HCT116 (cell line): ENCODE measurements around the gene ACOX3. TPM values are rescaled to one million over a fixed set of nuclear protein-coding genes. Genes with fewer than 3 reads are reported as not detected.

ENCODE experiments used
- ATAC-seq: fragments of 200-7000 bp; cut with Tn5 transposase; 2 replicates; pipeline ENCODE4 v1.9.1; 2020; ENCODE audit warnings: mild to moderate bottlenecking, moderate library complexity
- BruUV-seq: library from RNA; stranded (reverse); fragments of 400-500 nt; replicated peaks from 2 replicates; lab custom pipeline; 2021; lab: Mats Ljungman, UMichigan
- CTCF ChIA-PET: fragments of 300-600 bp; sonication (Branson Sonifier 250); formaldehyde crosslinking; loops from one replicate; lab custom pipeline; 2021; ENCODE audit warnings: antibody characterized with exemption; lab: Charles Lee
- POLR2A ChIA-PET: fragments of 300-600, 350-600 bp; sonication (Branson Sonifier 250); formaldehyde crosslinking; loops from one replicate; lab custom pipeline; 2021; ENCODE audit warnings: antibody characterized with exemption; lab: Charles Lee
- RAD21 ChIA-PET, 2 experiments: fragments of 300-600 bp; sonication (Branson Sonifier 250); formaldehyde crosslinking; loops; one replicate each; lab custom pipeline; 2023; ENCODE audit warnings: low total read pairs in 2 of 2; ENCODE audit not compliant: uncharacterized antibody in 2 of 2, unreplicated experiment in 2 of 2, low non-redundant PET in 1 of 2; lab: Charles Lee
- DNase-seq: peaks from one replicate; pipeline ENCODE4 v3.0.0-alpha.2; 2010; ENCODE audit warnings: low read depth, low spot score
- H2AFZ ChIP-seq: fragments of 200-600 bp; shearing (Covaris generic), sonication (generic); 2 replicates; pipeline ENCODE4 v1.6.1; 2017; ENCODE audit warnings: low read depth, mixed run types, mixed read lengths, antibody characterized with exemption, low read length; ENCODE audit not compliant: poor library complexity, severe bottlenecking
- H3K27ac ChIP-seq: 2 replicates; pipeline ENCODE4 v1.5.1; 2012; ENCODE audit warnings: low read depth, low read length
- H3K27me3 ChIP-seq: fragments of 200-600 bp; sonication (generic); 2 replicates; pipeline ENCODE4 v1.6.1; 2016; ENCODE audit warnings: mixed run types, low read length, mixed read lengths; ENCODE audit not compliant: insufficient read depth
- H3K36me3 ChIP-seq, 2 experiments: fragments of 200-500 bp in 1 of 2; fragments of 200-600 bp in 1 of 2; sonication (Bioruptor generic) in 1 of 2; sonication (generic) in 1 of 2; 2 replicates each; pipeline versions ENCODE4 v1.5.1 to v1.6.1; 2014 to 2016; ENCODE audit warnings: low read length in 2 of 2, inconsistent platforms in 1 of 2, mixed read lengths in 1 of 2, mixed run types in 1 of 2; ENCODE audit not compliant: insufficient read depth in 2 of 2, control insufficient read depth in 1 of 2
- H3K4me1 ChIP-seq, 2 experiments: fragments of 200-600 bp in 1 of 2; sonication (generic) in 1 of 2; 2 replicates each; pipeline versions ENCODE4 v1.5.1 to v1.6.1; 2012 to 2017; ENCODE audit warnings: low read length in 2 of 2, inconsistent platforms in 1 of 2, mild to moderate bottlenecking in 1 of 2, mixed read lengths in 1 of 2, mixed run types in 1 of 2, moderate library complexity in 1 of 2; ENCODE audit not compliant: insufficient read depth in 2 of 2, control insufficient read depth in 1 of 2
- H3K4me2 ChIP-seq: fragments of 200-600 bp; sonication (generic); 2 replicates; pipeline ENCODE4 v1.6.1; 2017; ENCODE audit warnings: mixed run types, low read length, mixed read lengths
- H3K4me3 ChIP-seq, 2 experiments: fragments of 200-600 bp in 1 of 2; sonication (generic) in 1 of 2; replicated peaks in 1 of 2; 2 replicates each; pipeline ENCODE4 v1.5.1; 2011 to 2016; ENCODE audit warnings: low read length in 2 of 2, control low read depth in 1 of 2, low read depth in 1 of 2, mild to moderate bottlenecking in 1 of 2, mixed read lengths in 1 of 2, mixed run types in 1 of 2
- H3K79me2 ChIP-seq: fragments of 200-600 bp; sonication (generic); 2 replicates; pipeline ENCODE4 v1.6.1; 2017; ENCODE audit warnings: mild to moderate bottlenecking, mixed run types, low read length, moderate library complexity, mixed read lengths; ENCODE audit not compliant: insufficient read depth
- H3K9ac ChIP-seq: fragments of 200-600 bp; sonication (generic); 2 replicates; pipeline ENCODE4 v1.6.1; 2016; ENCODE audit warnings: low read length, mixed read lengths
- H3K9me2 ChIP-seq: fragments of 200-600 bp; sonication (generic), shearing (Covaris generic); 2 replicates; pipeline ENCODE4 v1.6.1; 2017; ENCODE audit warnings: mixed run types, mild to moderate bottlenecking, moderate library complexity; ENCODE audit not compliant: insufficient read depth
- H3K9me3 ChIP-seq, 2 experiments: fragments of 200-500 bp in 1 of 2; fragments of 200-600 bp in 1 of 2; sonication (Bioruptor generic) in 1 of 2; sonication (generic) in 1 of 2; 2 replicates each; pipeline ENCODE4 v1.6.1; 2014 to 2017; ENCODE audit warnings: low read length in 2 of 2, mixed read lengths in 2 of 2, inconsistent platforms in 1 of 2, low read depth in 1 of 2, mild to moderate bottlenecking in 1 of 2, mixed run types in 1 of 2, moderate library complexity in 1 of 2; ENCODE audit not compliant: control insufficient read depth in 1 of 2, insufficient read depth in 1 of 2
- H4K20me1 ChIP-seq: fragments of 200-600 bp; sonication (generic), shearing (Covaris generic); 2 replicates; pipeline ENCODE4 v1.6.1; 2017; ENCODE audit warnings: mixed run types, mild to moderate bottlenecking, moderate library complexity; ENCODE audit not compliant: insufficient read depth
- CEBPB ChIP-seq: IDR thresholded peaks from 2 replicates; pipeline ENCODE4 v1.6.1; 2012; ENCODE audit warnings: low read depth
- EGR1 ChIP-seq: IDR thresholded peaks from 2 replicates; pipeline ENCODE4 v1.6.1; 2012; ENCODE audit warnings: low read depth
- ELF1 ChIP-seq: IDR thresholded peaks from 2 replicates; pipeline ENCODE4 v1.6.1; 2012; ENCODE audit warnings: low read depth, borderline replicate concordance
- EZH2 ChIP-seq: fragments of 200-600 bp; sonication (generic); IDR thresholded peaks from 2 replicates; pipeline ENCODE4 v1.6.1; 2017; ENCODE audit warnings: antibody characterized with exemption, mixed run types
- FOSL1 ChIP-seq: IDR thresholded peaks from 2 replicates; pipeline ENCODE4 v1.6.1; 2012; ENCODE audit warnings: low read depth
- POLR2A ChIP-seq: IDR thresholded peaks from 2 replicates; pipeline ENCODE4 v1.7.0; 2011; ENCODE audit warnings: borderline replicate concordance; ENCODE audit not compliant: insufficient read depth, insufficient read length; ENCODE audit errors: extremely low read depth
- RAD21 ChIP-seq: IDR thresholded peaks from 2 replicates; pipeline ENCODE4 v1.6.1; 2012; ENCODE audit warnings: low read depth, mild to moderate bottlenecking
- SP1 ChIP-seq: IDR thresholded peaks from 2 replicates; pipeline ENCODE4 v1.6.1; 2012; ENCODE audit warnings: low read depth
- SRF ChIP-seq: IDR thresholded peaks from 2 replicates; pipeline ENCODE4 v1.6.1; 2012; ENCODE audit warnings: low read depth
- YY1 ChIP-seq: IDR thresholded peaks from 2 replicates; pipeline ENCODE4 v1.6.1; 2011; ENCODE audit warnings: low read length, low read depth, moderate library complexity, mild to moderate bottlenecking; ENCODE audit not compliant: insufficient replicate concordance; ENCODE audit errors: extremely low read depth
- ZFX ChIP-seq: fragments of 450-650 bp; IDR thresholded peaks from 2 replicates; pipeline ENCODE4 v1.6.1; 2017
- intact Hi-C: fragments of 100-400 bp; cut with micrococcal nuclease; formaldehyde crosslinking; loops from 2 replicates; pipeline ENCODE4 v1.10.0; 2022
- total RNA-seq: library from RNA; stranded (reverse); gene quantifications from one replicate; pipeline ENCODE4 v1.2.1, GENCODE V29; 2021; ENCODE audit not compliant: unreplicated experiment
- TF ChIP-seq, protein P1 (sequence below), 3 experiments: fragments of 200-600 bp in 1 of 3; sonication (generic) in 1 of 3; IDR thresholded peaks in 2 of 3; conservative IDR thresholded peaks in 1 of 3; 2 replicates each; pipeline ENCODE4 v1.5.1; 2012 to 2017; ENCODE audit warnings: low read depth in 2 of 3, low read length in 2 of 3, antibody characterized with exemption in 1 of 3, borderline replicate concordance in 1 of 3, control low read depth in 1 of 3, mild to moderate bottlenecking in 1 of 3, mixed read lengths in 1 of 3, mixed run types in 1 of 3, moderate library complexity in 1 of 3; ENCODE audit not compliant: insufficient read depth in 1 of 3
- TF ChIP-seq, protein P2 (sequence below): IDR thresholded peaks from 2 replicates; pipeline ENCODE4 v1.6.1; 2012

The ACOX3 gene
- total RNA-seq, 1 experiment from 2014 or later: 16.9 TPM

DNA sequence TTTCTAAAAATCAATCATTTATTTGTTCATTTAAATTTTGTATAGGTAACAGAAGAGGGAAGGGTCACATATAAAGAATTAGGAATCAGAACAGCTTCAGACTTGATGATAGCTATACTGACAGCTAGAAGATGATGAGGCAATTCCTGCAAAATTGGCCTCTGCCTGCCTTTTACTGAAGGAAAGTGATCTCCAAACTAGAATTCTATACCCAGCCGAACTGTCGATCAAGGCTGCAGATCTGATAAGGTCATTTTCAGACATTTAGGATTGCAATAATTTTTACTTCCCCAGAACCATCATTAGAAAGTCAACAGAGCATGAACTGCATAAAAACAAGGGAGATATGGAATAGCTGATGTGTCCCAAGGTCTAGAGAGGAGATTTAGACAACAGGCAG lies 104.7 kb downstream of the ACOX3 start (continued):
- TF ChIP-seq, protein P1, sequence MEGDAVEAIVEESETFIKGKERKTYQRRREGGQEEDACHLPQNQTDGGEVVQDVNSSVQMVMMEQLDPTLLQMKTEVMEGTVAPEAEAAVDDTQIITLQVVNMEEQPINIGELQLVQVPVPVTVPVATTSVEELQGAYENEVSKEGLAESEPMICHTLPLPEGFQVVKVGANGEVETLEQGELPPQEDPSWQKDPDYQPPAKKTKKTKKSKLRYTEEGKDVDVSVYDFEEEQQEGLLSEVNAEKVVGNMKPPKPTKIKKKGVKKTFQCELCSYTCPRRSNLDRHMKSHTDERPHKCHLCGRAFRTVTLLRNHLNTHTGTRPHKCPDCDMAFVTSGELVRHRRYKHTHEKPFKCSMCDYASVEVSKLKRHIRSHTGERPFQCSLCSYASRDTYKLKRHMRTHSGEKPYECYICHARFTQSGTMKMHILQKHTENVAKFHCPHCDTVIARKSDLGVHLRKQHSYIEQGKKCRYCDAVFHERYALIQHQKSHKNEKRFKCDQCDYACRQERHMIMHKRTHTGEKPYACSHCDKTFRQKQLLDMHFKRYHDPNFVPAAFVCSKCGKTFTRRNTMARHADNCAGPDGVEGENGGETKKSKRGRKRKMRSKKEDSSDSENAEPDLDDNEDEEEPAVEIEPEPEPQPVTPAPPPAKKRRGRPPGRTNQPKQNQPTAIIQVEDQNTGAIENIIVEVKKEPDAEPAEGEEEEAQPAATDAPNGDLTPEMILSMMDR (IDR thresholded peaks at IDR 0.05 in 2 of 3, conservative IDR thresholded peaks at IDR 0.05 in 1 of 3; ENCODE audit: borderline replicate concordance in 1 of 3, insufficient read depth in 1 of 3, low read depth in 2 of 3, low read length in 2 of 3): no peak
- TF ChIP-seq POLR2A (no peak), YY1 (no peak), SP1 (no peak), SRF (no peak), CEBPB (no peak), RAD21 (no peak), ZFX (no peak), ELF1 (no peak)
- TF ChIP-seq, protein P2, sequence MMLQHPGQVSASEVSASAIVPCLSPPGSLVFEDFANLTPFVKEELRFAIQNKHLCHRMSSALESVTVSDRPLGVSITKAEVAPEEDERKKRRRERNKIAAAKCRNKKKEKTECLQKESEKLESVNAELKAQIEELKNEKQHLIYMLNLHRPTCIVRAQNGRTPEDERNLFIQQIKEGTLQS: no peak

DNA sequence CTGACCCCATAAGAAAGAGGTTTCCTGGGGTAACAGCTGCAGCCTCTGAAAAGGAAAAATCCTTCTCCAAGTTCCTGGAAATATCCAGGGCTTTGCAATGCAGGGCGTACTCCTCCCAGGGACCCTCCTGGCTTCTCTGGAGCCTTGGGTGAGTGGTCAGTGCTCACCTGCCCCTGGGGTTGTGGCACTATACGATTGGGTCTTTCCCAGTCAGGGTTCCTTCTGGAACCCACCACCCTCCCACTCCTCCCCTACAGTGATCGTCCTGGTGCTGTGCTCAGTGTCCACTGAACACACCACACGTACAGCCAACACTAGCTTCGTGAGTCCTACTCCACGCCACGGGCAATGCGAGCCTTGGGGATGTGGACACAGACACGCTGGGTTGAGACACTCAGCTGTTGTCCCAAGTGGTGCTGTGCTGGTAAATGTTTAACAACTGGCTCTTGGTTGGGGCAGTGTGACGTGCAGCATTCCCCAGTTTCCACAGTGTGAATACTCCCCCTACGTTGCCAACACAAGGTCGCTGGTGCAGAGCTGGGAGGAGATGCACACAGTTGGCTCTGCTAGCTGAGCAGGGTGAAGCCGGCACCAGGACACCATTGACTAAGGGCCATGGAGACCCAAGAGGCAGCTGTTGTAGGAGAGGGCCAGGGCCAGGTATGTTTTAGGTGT lies 105.6 kb downstream of the ACOX3 start:
- ChIA-PET CTCF (no interaction called here), POLR2A (no interaction called here), RAD21 (no interaction called here)
- H3K4me3 ChIP-seq: no peak overlapping the region
- TF ChIP-seq FOSL1 (no peak), EZH2 (no peak), POLR2A (no peak), SP1 (no peak), EGR1 (no peak)
- TF ChIP-seq, protein P1 (IDR thresholded peaks at IDR 0.05 in 2 of 3, conservative IDR thresholded peaks at IDR 0.05 in 1 of 3; ENCODE audit: borderline replicate concordance in 1 of 3, insufficient read depth in 1 of 3, low read depth in 2 of 3, low read length in 2 of 3): no peak
- DNase-seq (no peak), ATAC-seq (no peak)
- no peak overlapping the region for H3K4me2 ChIP-seq
- H3K9me2 ChIP-seq: no peaks in the 10 kb centered on the region
- H3K36me3 ChIP-seq: no peaks in the 10 kb centered on the region
- H3K79me2 ChIP-seq: no peaks in the 10 kb centered on the region
- peaks cover 0 to 4% of the 10 kb centered on the region in 2 experiments; a peak in 1 of 4 replicates for H3K4me1 ChIP-seq
- H3K27me3 ChIP-seq: no peaks in the 10 kb centered on the region
- no peak overlapping the region for H2AFZ ChIP-seq
- no peak overlapping the region for H3K27ac ChIP-seq
- peaks cover 0 to 8% of the 10 kb centered on the region in 2 experiments; a peak in 3 of 4 replicates for H3K9me3 ChIP-seq
- BruUV-seq: no TSS peak
- H3K9ac ChIP-seq: no peak overlapping the region
- intact Hi-C loops: no loop called here
- H4K20me1 ChIP-seq: no peaks in the 10 kb centered on the region
